Thoracic aorta (tissue), 2 donors: ENCODE measurements around the gene RAC2. TPM values are rescaled to one million over a fixed set of nuclear protein-coding genes. Genes with fewer than 3 reads are reported as not detected.

Source experiments
- ATAC-seq: fragments of 150-250 bp; one replicate; pipeline ENCODE4 v1.8.0; 2017; ENCODE audit warnings: low read depth; ENCODE audit not compliant: insufficient number of reproducible peaks, low FRiP score
- DNase-seq: peaks from one replicate; pipeline ENCODE4 v3.0.0-alpha.2; 2020; ENCODE audit warnings: low spot score
- H3K27ac ChIP-seq, 2 donors: fragments of 200-600 bp; sonication (generic); 1 replicate in 1 of 2; 2 replicates in 1 of 2; pipeline ENCODE4 v1.5.1; 2016; ENCODE audit warnings: mild to moderate bottlenecking in 2 of 2, moderate library complexity in 2 of 2
- H3K27me3 ChIP-seq: fragments of 200-600 bp; sonication (generic); replicated peaks from 2 replicates; pipeline ENCODE4 v1.6.0; 2016; ENCODE audit warnings: mild to moderate bottlenecking; ENCODE audit not compliant: insufficient read depth
- H3K36me3 ChIP-seq: fragments of 200-600 bp; sonication (generic); one replicate; pipeline ENCODE4 v1.5.1; 2016
- H3K4me1 ChIP-seq, 2 donors: fragments of 200-600 bp; sonication (generic); 1 replicate in 1 of 2; 2 replicates in 1 of 2; pipeline versions ENCODE4 v1.5.1 to v1.6.0; 2016; ENCODE audit warnings: low read depth in 2 of 2, mild to moderate bottlenecking in 1 of 2; ENCODE audit not compliant: control insufficient read depth in 1 of 2
- H3K4me3 ChIP-seq: fragments of 200-600 bp; sonication (generic); 2 replicates; pipeline ENCODE4 v1.5.1; 2016; ENCODE audit warnings: mild to moderate bottlenecking
- H3K9me3 ChIP-seq: fragments of 200-600 bp; sonication (generic); 2 replicates; pipeline ENCODE4 v1.5.1; 2016
- CTCF ChIP-seq: fragments of 200-600 bp; sonication (generic); IDR thresholded peaks from one replicate; pipeline ENCODE4 v1.5.1; 2019; ENCODE audit warnings: antibody characterized with exemption
- total RNA-seq, 2 donors: library from RNA; depleted of rRNA; stranded (reverse); fragments of >200 nt; gene quantifications; one replicate each; pipeline versions ENCODE4 v1.1.0 to v1.2.3, GENCODE V29; 2016

Gene RAC2
- total RNA-seq, 2 donors from 2014 or later: 10.7 to 16.2 TPM

DNA sequence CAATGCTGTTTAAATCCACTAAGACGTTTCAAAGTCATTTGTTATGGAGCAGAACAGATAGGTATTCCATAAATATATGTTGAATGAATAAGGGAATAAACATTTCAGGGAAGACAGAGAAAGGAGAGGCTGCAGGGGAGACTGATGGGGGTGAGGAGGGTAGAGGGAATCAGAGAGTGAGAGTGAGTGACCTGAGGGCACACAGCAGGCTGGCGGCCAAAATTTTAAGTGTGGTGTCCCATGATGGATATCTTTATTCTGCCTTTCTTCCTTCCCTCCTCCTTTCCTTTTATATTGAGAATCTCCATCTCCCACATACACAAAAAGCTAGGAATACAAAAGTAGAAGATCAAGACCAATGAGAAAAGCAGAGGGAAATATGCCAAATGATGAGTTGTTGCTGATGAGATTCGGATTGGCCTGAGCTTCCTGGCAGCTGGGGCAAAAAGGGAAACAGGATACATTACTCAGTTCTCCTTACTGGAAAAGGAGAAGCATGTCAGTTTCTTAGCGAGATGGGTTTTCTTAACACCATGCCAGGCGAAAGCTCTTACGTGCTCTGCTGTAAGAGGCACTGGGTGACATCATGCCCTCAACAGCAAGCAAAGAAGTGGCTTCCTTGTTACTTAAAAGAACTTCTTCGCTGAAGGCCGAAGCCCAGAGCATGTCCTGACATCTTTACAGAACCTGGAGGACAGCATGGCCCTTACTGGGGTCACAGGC, 27.0 kb upstream of the RAC2 start:
- Histone ChIP-seq H3K4me3 (no peak overlapping the region), H3K4me1 (no peaks in the 10 kb centered on the region), H3K9me3 (no peaks in the 10 kb centered on the region), H3K27ac (no peak overlapping the region), H3K27me3 (no peaks in the 10 kb centered on the region), H3K36me3 (no peaks in the 10 kb centered on the region)
- no peak for TF ChIP-seq CTCF
- DNase-seq (no peak), ATAC-seq (no peak)

DNA sequence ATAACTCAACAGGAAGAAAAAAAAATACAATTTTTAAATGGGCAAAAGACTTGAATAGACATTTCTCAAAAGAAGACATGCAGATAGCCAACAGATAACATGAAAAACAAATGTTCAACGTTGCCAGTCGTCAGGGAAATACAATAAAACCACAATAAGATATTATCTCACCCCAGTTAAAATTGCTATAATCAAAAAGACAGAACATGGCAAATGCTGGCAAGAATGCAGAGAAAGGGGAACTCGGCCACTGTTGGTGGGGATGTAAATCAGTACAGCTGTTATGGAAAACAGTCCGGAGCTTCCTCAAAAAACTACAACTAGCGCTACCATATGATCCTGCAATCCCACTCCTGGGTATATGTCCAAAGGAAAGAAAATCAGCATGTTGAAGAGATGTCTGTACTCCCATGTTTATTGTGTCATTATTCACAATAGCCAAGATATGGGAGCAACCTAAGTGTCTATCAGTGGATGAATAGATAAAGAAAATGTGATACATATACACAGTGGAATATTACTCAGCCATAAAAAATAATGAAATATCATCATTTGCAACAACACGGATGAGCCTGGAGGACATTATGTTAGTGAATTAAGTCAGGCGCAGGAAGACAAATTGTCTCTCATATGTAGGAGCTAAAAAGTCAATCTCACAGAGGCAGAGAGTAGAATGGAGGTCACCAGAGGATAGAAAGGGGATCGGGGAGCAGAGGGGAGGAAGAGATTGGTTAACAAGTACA, 26.0 kb upstream of the RAC2 start:
- DNase-seq: no peak
- Histone ChIP-seq H3K27me3 (no peaks in the 10 kb centered on the region), H3K27ac (no peak overlapping the region), H3K36me3 (no peaks in the 10 kb centered on the region), H3K9me3 (no peaks in the 10 kb centered on the region), H3K4me3 (no peak overlapping the region), H3K4me1 (no peaks in the 10 kb centered on the region)
- no peak for TF ChIP-seq CTCF
- ATAC-seq: no peak

DNA sequence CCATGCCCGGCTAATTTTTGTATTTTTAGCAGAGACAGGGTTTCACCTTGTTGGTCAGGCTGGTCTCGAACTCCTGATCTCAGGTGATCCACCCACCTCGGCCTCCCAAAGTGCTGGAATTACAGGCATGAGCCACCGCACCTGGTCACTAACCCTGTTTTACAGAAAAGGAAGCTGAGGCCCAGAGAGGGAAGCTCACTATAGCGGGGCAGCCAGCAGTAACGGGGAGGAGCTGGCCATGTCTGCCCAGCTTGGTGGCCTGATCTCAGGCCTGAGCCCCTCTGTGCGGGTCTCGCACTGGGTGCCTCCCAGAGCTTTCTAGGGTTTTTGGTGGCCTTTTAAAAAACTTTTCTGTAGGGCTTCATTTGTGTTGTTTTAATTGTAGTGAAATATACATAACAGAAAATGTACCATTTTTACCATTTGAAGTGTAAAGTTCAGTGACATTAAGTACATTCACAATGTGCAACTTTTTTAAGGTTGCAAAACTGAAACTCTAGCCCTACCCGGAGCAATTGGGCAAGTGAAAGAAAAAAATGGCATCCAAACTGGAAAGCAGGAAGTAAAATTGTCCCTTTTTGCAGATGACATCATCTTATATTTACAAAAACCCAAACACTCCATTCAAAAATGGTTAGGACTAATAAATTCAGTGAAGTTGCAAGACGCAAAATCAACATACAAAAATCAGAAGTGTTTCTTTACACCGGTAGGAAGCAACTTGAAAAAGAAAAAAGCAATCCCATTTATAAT, 23.8 kb upstream of the RAC2 start:
- Histone ChIP-seq H3K36me3 (no peaks in the 10 kb centered on the region), H3K9me3 (peaks cover 10% of the 10 kb centered on the region), H3K4me3 (peak overlapping the region; percentile 64), H3K27ac (peak overlapping the region in 1 of 2 donors; percentile 17), H3K27me3 (no peaks in the 10 kb centered on the region), H3K4me1 (no peaks in the 10 kb centered on the region)
- DNase-seq (no peak), ATAC-seq (no peak)
- TF ChIP-seq CTCF: no peak

DNA sequence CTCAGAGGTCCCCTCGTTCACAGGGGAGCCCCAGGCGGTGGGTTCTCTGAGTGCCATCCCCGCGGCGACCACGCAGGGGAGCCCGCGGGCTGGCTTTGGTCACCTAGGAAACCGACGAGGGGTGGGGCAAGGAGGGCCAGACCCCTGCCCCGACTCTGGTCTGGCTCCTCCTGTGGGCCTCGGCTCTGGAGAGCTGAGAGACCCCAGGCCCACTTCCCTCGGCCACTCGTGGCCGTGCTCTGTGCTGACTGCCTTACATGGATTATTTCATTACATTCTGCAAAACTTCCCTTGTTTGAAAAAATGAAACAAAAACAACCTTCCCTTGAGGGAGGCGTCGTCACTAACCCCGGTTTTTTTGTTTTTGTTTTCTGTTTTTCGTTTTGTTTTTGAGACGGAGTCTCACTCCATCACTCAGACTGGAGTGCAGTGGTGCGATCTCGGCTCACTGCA, 23.1 kb upstream of the RAC2 start:
- DNase-seq (no peak), ATAC-seq (no peak)
- peaks cover 10% of the 10 kb centered on the region for H3K9me3 ChIP-seq
- H3K36me3 ChIP-seq: no peaks in the 10 kb centered on the region
- H3K27ac ChIP-seq: peak overlapping the region in 1 of 2 donors; percentile 17
- H3K4me1 ChIP-seq: no peaks in the 10 kb centered on the region
- peak; percentile 39 for TF ChIP-seq CTCF
- no peaks in the 10 kb centered on the region for H3K27me3 ChIP-seq
- peak overlapping the region; percentile 64 for H3K4me3 ChIP-seq
